SK-N-SH (cell line): ENCODE results near the gene GPR146. TPM values are rescaled to one million over a fixed set of nuclear protein-coding genes. Genes with fewer than 3 reads are reported as not detected.
"Not testable (repeated sequence)": the region's sequence is repeated elsewhere in the genome, so short reads cannot be mapped to it uniquely, and the experiment has no call there.

ENCODE experiments used
- CTCF ChIA-PET: fragments of 300-600, 350-600 bp; formaldehyde crosslinking; extraction: SDS; loops from one replicate; lab custom pipeline; 2021; lab: Yijun Ruan, JAX
- POLR2A ChIA-PET: fragments of 350-600 bp; sonication (Branson Sonifier 250); formaldehyde crosslinking; extraction: SDS; loops from one replicate; lab custom pipeline; 2020; ENCODE audit warnings: antibody characterized with exemption, inconsistent platforms; lab: Yijun Ruan, JAX
- DNase-seq: peaks from one replicate; pipeline ENCODE4 v3.0.0; 2012
- H2AFZ ChIP-seq: fragments of 200-600 bp; sonication (generic); 2 replicates; pipeline ENCODE4 v1.8.1; 2016; ENCODE audit warnings: antibody characterized with exemption, mild to moderate bottlenecking, low read depth
- H3F3A ChIP-seq: fragments of 200-600 bp; sonication (generic); replicated peaks from 2 replicates; pipeline ENCODE3; 2016; ENCODE audit warnings: antibody characterized with exemption, mild to moderate bottlenecking; ENCODE audit not compliant: insufficient read depth
- H3K27ac ChIP-seq, 2 experiments: fragments of 200-500 bp in 1 of 2; fragments of 200-600 bp in 1 of 2; sonication (Bioruptor generic) in 1 of 2; sonication (generic), shearing (Covaris generic) in 1 of 2; 2 replicates each; pipeline versions ENCODE4 v1.5.1 to v1.6.1; 2014 to 2016; ENCODE audit warnings: low read depth in 2 of 2, inconsistent platforms in 1 of 2, low read length in 1 of 2, mild to moderate bottlenecking in 1 of 2, mixed read lengths in 1 of 2
- H3K27me3 ChIP-seq: fragments of 200-600 bp; sonication (generic), shearing (Covaris generic); 2 replicates; pipeline ENCODE4 v1.6.1; 2016; ENCODE audit warnings: mixed run types; ENCODE audit not compliant: insufficient read depth
- H3K36me3 ChIP-seq, 2 experiments: fragments of 200-500 bp in 1 of 2; fragments of 200-600 bp in 1 of 2; sonication (Bioruptor generic) in 1 of 2; sonication (generic) in 1 of 2; replicated peaks in 1 of 2; 2 replicates each; pipeline versions ENCODE3 to v1.5.1; 2014 to 2016; ENCODE audit warnings: low read length in 1 of 2, mild to moderate bottlenecking in 1 of 2; ENCODE audit not compliant: insufficient read depth in 2 of 2, control insufficient read depth in 1 of 2
- H3K4me1 ChIP-seq, 2 experiments: fragments of 200-500 bp in 1 of 2; fragments of 200-600 bp in 1 of 2; sonication (Bioruptor generic) in 1 of 2; sonication (generic), shearing (Covaris generic) in 1 of 2; 2 replicates each; pipeline versions ENCODE4 v1.5.1 to v1.6.1; 2014 to 2016; ENCODE audit warnings: low read depth in 1 of 2, low read length in 1 of 2, mixed run types in 1 of 2; ENCODE audit not compliant: insufficient read depth in 2 of 2, control insufficient read depth in 1 of 2
- H3K4me2 ChIP-seq: fragments of 200-600 bp; sonication (generic), shearing (Covaris generic); 2 replicates; pipeline ENCODE4 v1.6.1; 2017; ENCODE audit warnings: mixed run types
- H3K4me3 ChIP-seq, 2 experiments: fragments of 200-500 bp in 1 of 2; fragments of 200-600 bp in 1 of 2; sonication (Bioruptor generic) in 1 of 2; sonication (generic), shearing (Covaris generic) in 1 of 2; 2 replicates each; pipeline versions ENCODE4 v1.5.1 to v1.8.1; 2014 to 2016; ENCODE audit warnings: low read depth in 2 of 2, inconsistent platforms in 1 of 2, low read length in 1 of 2, mild to moderate bottlenecking in 1 of 2, mixed read lengths in 1 of 2, moderate library complexity in 1 of 2
- H3K79me2 ChIP-seq: fragments of 200-600 bp; sonication (generic); 2 replicates; pipeline ENCODE4 v1.8.1; 2017; ENCODE audit warnings: mild to moderate bottlenecking; ENCODE audit not compliant: insufficient read depth
- H3K9ac ChIP-seq: fragments of 200-600 bp; sonication (generic); 2 replicates; pipeline ENCODE4 v1.6.1; 2017; ENCODE audit warnings: mixed run types
- H3K9me2 ChIP-seq: fragments of 200-600 bp; sonication (generic); 2 replicates; pipeline ENCODE4 v1.6.1; 2017; ENCODE audit warnings: mixed run types
- H3K9me3 ChIP-seq: fragments of 200-600 bp; sonication (generic); 2 replicates; pipeline ENCODE4 v1.6.1; 2017; ENCODE audit warnings: mixed run types, mild to moderate bottlenecking, moderate library complexity
- H4K20me1 ChIP-seq: fragments of 200-600 bp; sonication (generic); 2 replicates; pipeline ENCODE4 v1.6.1; 2017; ENCODE audit warnings: mild to moderate bottlenecking, mixed run types; ENCODE audit not compliant: insufficient read depth
- CHD2 ChIP-seq: fragments of 150-350 bp; IDR thresholded peaks from 2 replicates; pipeline ENCODE4 v1.6.1; 2018; ENCODE audit warnings: low read length; ENCODE audit not compliant: partially characterized antibody
- CTCF ChIP-seq: fragments of 200-600 bp; sonication (generic); IDR thresholded peaks from 2 replicates; pipeline ENCODE4 v1.6.1; 2017; ENCODE audit warnings: antibody characterized with exemption, mild to moderate bottlenecking, moderate library complexity
- EP300 ChIP-seq, 2 experiments: IDR thresholded peaks; 2 replicates each; pipeline versions ENCODE4 v1.4.0 to v1.6.1; 2012; ENCODE audit warnings: borderline replicate concordance in 1 of 2, low read depth in 1 of 2, low read length in 1 of 2
- GABPA ChIP-seq: IDR thresholded peaks from 2 replicates; pipeline ENCODE4 v1.4.0; 2012; ENCODE audit warnings: low read depth, mild to moderate bottlenecking
- MEF2A ChIP-seq: IDR thresholded peaks from 2 replicates; pipeline ENCODE4 v1.4.0; 2012; ENCODE audit warnings: low read depth, borderline replicate concordance
- MXI1 ChIP-seq: IDR thresholded peaks from 2 replicates; pipeline ENCODE4 v1.6.1; 2012; ENCODE audit warnings: mild to moderate bottlenecking, low read depth, low read length, improper control_type of control experiment
- NFIC ChIP-seq: IDR thresholded peaks from 2 replicates; pipeline ENCODE4 v1.4.0; 2012; ENCODE audit warnings: borderline replicate concordance
- NRF1 ChIP-seq: IDR thresholded peaks from 2 replicates; pipeline ENCODE4 v1.6.1; 2012; ENCODE audit warnings: low read depth, mild to moderate bottlenecking, low read length
- RCOR1 ChIP-seq: fragments of 150-350 bp; IDR thresholded peaks from 2 replicates; pipeline ENCODE4 v1.6.1; 2017; ENCODE audit warnings: antibody characterized with exemption, low read length
- RFX5 ChIP-seq: IDR thresholded peaks from 2 replicates; pipeline ENCODE4 v1.6.1; 2012; ENCODE audit warnings: mild to moderate bottlenecking, improper control_type of control experiment, low read length
- SMC3 ChIP-seq: IDR thresholded peaks from 2 replicates; pipeline ENCODE4 v1.6.1; 2012; ENCODE audit warnings: low read depth, low read length, improper control_type of control experiment
- TAF1 ChIP-seq: IDR thresholded peaks from 2 replicates; pipeline ENCODE4 v1.6.1; 2012; ENCODE audit warnings: low read depth, mild to moderate bottlenecking, low read length, moderate library complexity, borderline replicate concordance
- TCF12 ChIP-seq: IDR thresholded peaks from 2 replicates; pipeline ENCODE4 v1.4.0; 2012
- YY1 ChIP-seq: IDR thresholded peaks from 2 replicates; pipeline ENCODE4 v1.4.0; 2012; ENCODE audit warnings: low read depth, mild to moderate bottlenecking
- WGBS: methylation state at CpG from one replicate; pipeline ENCODE4 v1.1.6; 2017; ENCODE audit warnings: low lambda C conversion rate; 5-methylcytosine and 5-hydroxymethylcytosine counted together
- polyA plus RNA-seq, 3 experiments: library from polyadenylated mRNA; depleted of rRNA; stranded (reverse); fragments of >200 nt; gene quantifications; 2 replicates each; pipeline ENCODE4 v1.2.3, GENCODE V29; 2012
- TF ChIP-seq, protein P1 (sequence below): IDR thresholded peaks from 2 replicates; pipeline ENCODE4 v1.4.0; 2012; ENCODE audit warnings: low read depth
- TF ChIP-seq, protein P2 (sequence below): IDR thresholded peaks from 2 replicates; pipeline ENCODE4 v1.6.1; 2012; ENCODE audit warnings: mild to moderate bottlenecking, low read depth, low read length, moderate library complexity
- TF ChIP-seq, protein P3 (sequence below): IDR thresholded peaks from 2 replicates; pipeline ENCODE4; 2012
- TF ChIP-seq, protein P4 (sequence below): fragments of 150-350 bp; IDR thresholded peaks from 2 replicates; pipeline ENCODE4 v1.6.1; 2016; ENCODE audit warnings: mild to moderate bottlenecking, low read depth, low read length

The GPR146 gene
- polyA plus RNA-seq, 1 of the 3 experiments (the other 2 are of a cell fraction) = 1.4 TPM

- Histone ChIP-seq H3K4me3 (no peak overlapping the region), H3K9me3 (no peaks in the 10 kb centered on the region), H2AFZ (no peak overlapping the region), H3K9me2 (no peaks in the 10 kb centered on the region), H3K79me2 (no peaks in the 10 kb centered on the region), H3F3A (peaks cover 8% of the 10 kb centered on the region), H3K4me2 (no peak overlapping the region), H3K4me1 (no peaks in the 10 kb centered on the region), H4K20me1 (peaks cover 11% of the 10 kb centered on the region; the same call in 1 of the 2 replicates), H3K9ac (no peak overlapping the region), H3K27me3 (no peaks in the 10 kb centered on the region), H3K27ac (no peak overlapping the region), H3K36me3 (no peaks in the 10 kb centered on the region)
- ChIA-PET CTCF (interaction anchor here (0.9 to 3.3 kb wide), 4 partner anchors 14 to 80 kb away, joined by 3 to 41 read pairs (median 12); partner anchors contain the start of genes GPER1 and GPR146), POLR2A (no interaction called here)
- TF ChIP-seq, protein P1, sequence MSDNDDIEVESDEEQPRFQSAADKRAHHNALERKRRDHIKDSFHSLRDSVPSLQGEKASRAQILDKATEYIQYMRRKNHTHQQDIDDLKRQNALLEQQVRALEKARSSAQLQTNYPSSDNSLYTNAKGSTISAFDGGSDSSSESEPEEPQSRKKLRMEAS = no peak
- no peak for TF ChIP-seq CHD2
- no peak for TF ChIP-seq RFX5
- TF ChIP-seq CTCF = no peak
- TF ChIP-seq EP300 (IDR thresholded peaks at IDR 0.05; ENCODE audit: borderline replicate concordance in 1 of 2, low read depth in 1 of 2, low read length in 1 of 2) = no peak
- TF ChIP-seq YY1 = no peak
- TF ChIP-seq, protein P2, sequence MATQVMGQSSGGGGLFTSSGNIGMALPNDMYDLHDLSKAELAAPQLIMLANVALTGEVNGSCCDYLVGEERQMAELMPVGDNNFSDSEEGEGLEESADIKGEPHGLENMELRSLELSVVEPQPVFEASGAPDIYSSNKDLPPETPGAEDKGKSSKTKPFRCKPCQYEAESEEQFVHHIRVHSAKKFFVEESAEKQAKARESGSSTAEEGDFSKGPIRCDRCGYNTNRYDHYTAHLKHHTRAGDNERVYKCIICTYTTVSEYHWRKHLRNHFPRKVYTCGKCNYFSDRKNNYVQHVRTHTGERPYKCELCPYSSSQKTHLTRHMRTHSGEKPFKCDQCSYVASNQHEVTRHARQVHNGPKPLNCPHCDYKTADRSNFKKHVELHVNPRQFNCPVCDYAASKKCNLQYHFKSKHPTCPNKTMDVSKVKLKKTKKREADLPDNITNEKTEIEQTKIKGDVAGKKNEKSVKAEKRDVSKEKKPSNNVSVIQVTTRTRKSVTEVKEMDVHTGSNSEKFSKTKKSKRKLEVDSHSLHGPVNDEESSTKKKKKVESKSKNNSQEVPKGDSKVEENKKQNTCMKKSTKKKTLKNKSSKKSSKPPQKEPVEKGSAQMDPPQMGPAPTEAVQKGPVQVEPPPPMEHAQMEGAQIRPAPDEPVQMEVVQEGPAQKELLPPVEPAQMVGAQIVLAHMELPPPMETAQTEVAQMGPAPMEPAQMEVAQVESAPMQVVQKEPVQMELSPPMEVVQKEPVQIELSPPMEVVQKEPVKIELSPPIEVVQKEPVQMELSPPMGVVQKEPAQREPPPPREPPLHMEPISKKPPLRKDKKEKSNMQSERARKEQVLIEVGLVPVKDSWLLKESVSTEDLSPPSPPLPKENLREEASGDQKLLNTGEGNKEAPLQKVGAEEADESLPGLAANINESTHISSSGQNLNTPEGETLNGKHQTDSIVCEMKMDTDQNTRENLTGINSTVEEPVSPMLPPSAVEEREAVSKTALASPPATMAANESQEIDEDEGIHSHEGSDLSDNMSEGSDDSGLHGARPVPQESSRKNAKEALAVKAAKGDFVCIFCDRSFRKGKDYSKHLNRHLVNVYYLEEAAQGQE = no peak
- TF ChIP-seq MEF2A = no peak
- no peak for TF ChIP-seq GABPA
- TF ChIP-seq, protein P3, sequence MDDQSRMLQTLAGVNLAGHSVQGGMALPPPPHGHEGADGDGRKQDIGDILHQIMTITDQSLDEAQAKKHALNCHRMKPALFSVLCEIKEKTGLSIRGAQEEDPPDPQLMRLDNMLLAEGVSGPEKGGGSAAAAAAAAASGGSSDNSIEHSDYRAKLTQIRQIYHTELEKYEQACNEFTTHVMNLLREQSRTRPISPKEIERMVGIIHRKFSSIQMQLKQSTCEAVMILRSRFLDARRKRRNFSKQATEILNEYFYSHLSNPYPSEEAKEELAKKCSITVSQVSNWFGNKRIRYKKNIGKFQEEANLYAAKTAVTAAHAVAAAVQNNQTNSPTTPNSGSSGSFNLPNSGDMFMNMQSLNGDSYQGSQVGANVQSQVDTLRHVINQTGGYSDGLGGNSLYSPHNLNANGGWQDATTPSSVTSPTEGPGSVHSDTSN = no peak
- no peak for TF ChIP-seq NFIC
- no peak for TF ChIP-seq TCF12
- TF ChIP-seq TAF1 = no peak
- TF ChIP-seq SMC3 = no peak
- TF ChIP-seq MXI1 = no peak
- TF ChIP-seq, protein P4, sequence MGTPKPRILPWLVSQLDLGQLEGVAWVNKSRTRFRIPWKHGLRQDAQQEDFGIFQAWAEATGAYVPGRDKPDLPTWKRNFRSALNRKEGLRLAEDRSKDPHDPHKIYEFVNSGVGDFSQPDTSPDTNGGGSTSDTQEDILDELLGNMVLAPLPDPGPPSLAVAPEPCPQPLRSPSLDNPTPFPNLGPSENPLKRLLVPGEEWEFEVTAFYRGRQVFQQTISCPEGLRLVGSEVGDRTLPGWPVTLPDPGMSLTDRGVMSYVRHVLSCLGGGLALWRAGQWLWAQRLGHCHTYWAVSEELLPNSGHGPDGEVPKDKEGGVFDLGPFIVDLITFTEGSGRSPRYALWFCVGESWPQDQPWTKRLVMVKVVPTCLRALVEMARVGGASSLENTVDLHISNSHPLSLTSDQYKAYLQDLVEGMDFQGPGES = no peak
- no peak for TF ChIP-seq RCOR1
- no peak for TF ChIP-seq NRF1
- WGBS = 95% methylated on average over 61 of the region's 61 CpGs
- no peak for DNase-seq
Observed at GRCh38 chr7:1073142-1073977, 29.0 kb downstream of the GPR146 start.

GRCh38 chr7:1074018-1074417 lies 29.7 kb downstream of the GPR146 start:
- 97% methylated on average over 43 of the region's 43 CpGs for WGBS
- H3K9me2 ChIP-seq, H3K36me3 ChIP-seq, H3F3A ChIP-seq, DNase-seq, H3K79me2 ChIP-seq, POLR2A ChIA-PET, H3K4me1 ChIP-seq, H3K27me3 ChIP-seq, H3K9ac ChIP-seq, H2AFZ ChIP-seq, H3K27ac ChIP-seq, H3K4me3 ChIP-seq, H3K9me3 ChIP-seq, H3K4me2 ChIP-seq: not testable (repeated sequence)
- peaks cover 11% of the 10 kb centered on the region; the same call in 1 of the 2 replicates for H4K20me1 ChIP-seq
- CTCF ChIA-PET = interaction anchor here (1.1 to 10.2 kb wide), 6 partner anchors 8 to 110 kb away, joined by 4 to 126 read pairs (median 18); partner anchors contain the start of genes GPER1 and GPR146
